Endometrial microvascular endothelial cells (primary cell): ENCODE measurements around the gene ATM. TPM values are rescaled to one million over a fixed set of nuclear protein-coding genes. Genes with fewer than 3 reads are reported as not detected.

Source experiments
- in situ Hi-C: cut with HindIII; loops from 2 replicates; pipeline ENCODE4 v1.10.0; 2017; ENCODE audit warnings: low sequenced_read_pairs, low pct_unique_long_range_greater_than_20kb; ENCODE audit errors: inconsistent ontology term
- total RNA-seq: library from RNA; depleted of rRNA; stranded (reverse); fragments of >200 nt; gene quantifications from one replicate; pipeline ENCODE4 v1.2.3, GENCODE V29; 2015; ENCODE audit errors: inconsistent ontology term

Gene ATM
- 33.4 TPM for total RNA-seq

GRCh38 chr11:108222574-108223347, at the start of gene ATM, which contains the start of gene NPAT:
ATM (plus strand) TSS chr11:108223067; CDS start chr11:108227625, 4,558 bp downstream.
NPAT (minus strand) TSS chr11:108222638; CDS start chr11:108222536, 102 bp downstream.
- in situ Hi-C loops = no loop called here

GRCh38 chr11:108177570-108177969, 45.3 kb upstream of the ATM start:
- in situ Hi-C loops = no loop called here

GRCh38 chr11:108193725-108194124, 29.1 kb upstream of the ATM start:
- in situ Hi-C loops = no loop called here

GRCh38 chr11:108196901-108197300, 26.0 kb upstream of the ATM start:
- in situ Hi-C loops = no loop called here

GRCh38 chr11:108197351-108197750, 25.5 kb upstream of the ATM start:
- in situ Hi-C loops = no loop called here

GRCh38 chr11:108198833-108199232, 24.0 kb upstream of the ATM start:
- in situ Hi-C loops = no loop called here

GRCh38 chr11:108199446-108200321, 23.2 kb upstream of the ATM start:
- in situ Hi-C loops = no loop called here

GRCh38 chr11:108203075-108203474, 19.8 kb upstream of the ATM start:
- in situ Hi-C loops = no loop called here

- in situ Hi-C loops = no loop called here
Observed at GRCh38 chr11:108204376-108204775, 18.5 kb upstream of the ATM start.

- in situ Hi-C loops = no loop called here
Observed at GRCh38 chr11:108204929-108205499, 17.9 kb upstream of the ATM start.

GRCh38 chr11:108206171-108206570, 16.7 kb upstream of the ATM start:
- in situ Hi-C loops = no loop called here

GRCh38 chr11:108206969-108207682, 15.7 kb upstream of the ATM start:
- in situ Hi-C loops = no loop called here

GRCh38 chr11:108207683-108208060, 15.2 kb upstream of the ATM start:
- in situ Hi-C loops = no loop called here

- in situ Hi-C loops = no loop called here
Observed at GRCh38 chr11:108210441-108210840, 12.4 kb upstream of the ATM start.

GRCh38 chr11:108213784-108214183, 9.1 kb upstream of the ATM start:
- in situ Hi-C loops = no loop called here

- in situ Hi-C loops = no loop called here
Observed at GRCh38 chr11:108216988-108217387, 5.9 kb upstream of the ATM start.

GRCh38 chr11:108218455-108218854, 4.4 kb upstream of the ATM start:
- in situ Hi-C loops = no loop called here

- in situ Hi-C loops = no loop called here
Observed at GRCh38 chr11:108218912-108219783, 3.7 kb upstream of the ATM start.
